HG03039 (cell line): ENCODE data around the gene ATOH8.

Experiments
- ATAC-seq: cut with Tn5 transposase; IDR thresholded peaks from one replicate; pipeline ENCODE4 v1.9.1; 2021; ENCODE audit warnings: mild to moderate bottlenecking, moderate library complexity; ENCODE audit not compliant: unreplicated experiment

Gene ATOH8

GRCh38 chr2:85718885-85719492, 34.8 kb upstream of the ATOH8 start:
- ATAC-seq: no peak

- no peak for ATAC-seq
Measured at GRCh38 chr2:85719609-85720240, 34.1 kb upstream of the ATOH8 start.

- no peak for ATAC-seq
Measured at GRCh38 chr2:85720533-85720932, 33.3 kb upstream of the ATOH8 start.

- no peak for ATAC-seq
Measured at GRCh38 chr2:85721641-85722040, 32.1 kb upstream of the ATOH8 start.

- ATAC-seq: no peak
Measured at GRCh38 chr2:85722519-85722918, 31.3 kb upstream of the ATOH8 start.

GRCh38 chr2:85723707-85724360, 30.0 kb upstream of the ATOH8 start:
- no peak for ATAC-seq

GRCh38 chr2:85724731-85725181, 29.0 kb upstream of the ATOH8 start:
- no peak for ATAC-seq

GRCh38 chr2:85725451-85725850, 28.3 kb upstream of the ATOH8 start:
- ATAC-seq: no peak

- no peak for ATAC-seq
Measured at GRCh38 chr2:85727798-85728197, 26.0 kb upstream of the ATOH8 start.

- no peak for ATAC-seq
Measured at GRCh38 chr2:85728342-85728741, 25.4 kb upstream of the ATOH8 start.

GRCh38 chr2:85728883-85729824, 24.6 kb upstream of the ATOH8 start:
- ATAC-seq: peak; percentile 52

- no peak for ATAC-seq
Measured at GRCh38 chr2:85729825-85730510, 23.8 kb upstream of the ATOH8 start.

GRCh38 chr2:85730686-85731230, 23.0 kb upstream of the ATOH8 start:
- no peak for ATAC-seq

GRCh38 chr2:85731606-85732005, 22.2 kb upstream of the ATOH8 start:
- no peak for ATAC-seq

GRCh38 chr2:85732467-85733120, 21.2 kb upstream of the ATOH8 start:
- ATAC-seq: no peak

GRCh38 chr2:85733121-85733960, 20.4 kb upstream of the ATOH8 start:
- no peak for ATAC-seq

GRCh38 chr2:85734015-85734414, 19.8 kb upstream of the ATOH8 start:
- ATAC-seq: no peak

GRCh38 chr2:85734942-85735608, 18.7 kb upstream of the ATOH8 start:
- ATAC-seq: no peak
